ENCODE measurements around the gene SP6. TPM values are rescaled to one million over a fixed set of nuclear protein-coding genes. Genes with fewer than 3 reads are reported as not detected.

The SP6 gene
- total RNA-seq, 1 donor from 2014 or later, result 4.7 TPM

DNA sequence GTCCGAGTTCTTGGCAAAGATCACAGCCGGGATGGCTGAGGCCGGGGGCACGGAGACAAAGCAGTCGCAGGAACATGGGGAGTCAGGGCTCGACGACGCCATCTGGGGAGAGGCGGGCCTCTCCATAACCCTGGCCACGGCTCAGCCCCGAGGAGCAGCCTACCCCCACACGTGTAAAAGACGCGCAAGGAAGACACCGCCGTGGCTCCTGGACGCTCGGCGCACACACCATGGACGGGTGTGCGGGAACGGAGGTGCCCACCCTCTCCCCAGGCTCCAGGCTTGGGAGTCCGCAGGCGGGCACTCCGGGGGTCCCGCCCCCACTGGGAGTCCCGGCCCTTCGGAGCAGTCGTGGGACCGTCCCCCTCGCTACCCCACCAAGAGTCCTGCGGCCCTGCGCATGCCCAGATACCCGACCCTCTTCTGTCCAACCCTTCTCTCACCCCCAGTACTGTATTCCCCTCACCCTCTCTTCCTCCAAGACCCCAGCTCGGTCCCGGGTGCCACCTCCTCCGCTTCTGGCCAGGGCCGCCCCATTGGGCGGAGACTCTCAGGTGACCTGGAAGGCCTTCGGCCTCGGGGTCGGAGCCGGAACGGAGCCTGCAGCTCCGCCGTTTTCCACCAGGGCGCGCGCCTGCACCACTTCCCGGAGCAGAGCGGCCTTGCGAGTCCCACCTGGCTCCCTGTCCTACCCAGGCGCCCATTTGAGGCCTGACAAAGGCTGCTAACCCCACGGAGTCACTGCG lies 10.0 kb downstream of the SP6 start, which contains the start of gene SCRN2:
TSS of gene SCRN2 (minus strand) at position 532 of the 746 bp plus-strand sequence. CDS start at position 102, 430 bp downstream.
- intact Hi-C loops (cut with DNase I), result loop anchor here (5.0 kb wide), 1 partner anchor 51 kb away; no protein-coding TSS in a partner anchor
- H3K27me3 ChIP-seq (ENCODE audit: low read depth), result peaks cover 19% of the 10 kb centered on the region
- TF ChIP-seq, protein P1, sequence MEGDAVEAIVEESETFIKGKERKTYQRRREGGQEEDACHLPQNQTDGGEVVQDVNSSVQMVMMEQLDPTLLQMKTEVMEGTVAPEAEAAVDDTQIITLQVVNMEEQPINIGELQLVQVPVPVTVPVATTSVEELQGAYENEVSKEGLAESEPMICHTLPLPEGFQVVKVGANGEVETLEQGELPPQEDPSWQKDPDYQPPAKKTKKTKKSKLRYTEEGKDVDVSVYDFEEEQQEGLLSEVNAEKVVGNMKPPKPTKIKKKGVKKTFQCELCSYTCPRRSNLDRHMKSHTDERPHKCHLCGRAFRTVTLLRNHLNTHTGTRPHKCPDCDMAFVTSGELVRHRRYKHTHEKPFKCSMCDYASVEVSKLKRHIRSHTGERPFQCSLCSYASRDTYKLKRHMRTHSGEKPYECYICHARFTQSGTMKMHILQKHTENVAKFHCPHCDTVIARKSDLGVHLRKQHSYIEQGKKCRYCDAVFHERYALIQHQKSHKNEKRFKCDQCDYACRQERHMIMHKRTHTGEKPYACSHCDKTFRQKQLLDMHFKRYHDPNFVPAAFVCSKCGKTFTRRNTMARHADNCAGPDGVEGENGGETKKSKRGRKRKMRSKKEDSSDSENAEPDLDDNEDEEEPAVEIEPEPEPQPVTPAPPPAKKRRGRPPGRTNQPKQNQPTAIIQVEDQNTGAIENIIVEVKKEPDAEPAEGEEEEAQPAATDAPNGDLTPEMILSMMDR (IDR thresholded peaks at IDR 0.05), result peak; percentile 97
- peaks cover 65% of the 10 kb centered on the region for H3K4me1 ChIP-seq
- peak within 1 kb of the TSS; percentile 99 for H3K4me3 ChIP-seq
- ATAC-seq (peak; percentile 95 to 97), DNase-seq (peak; percentile 94)
- H3K27ac ChIP-seq, result peak within 1 kb of the TSS; percentile 75
- H3K36me3 ChIP-seq, result peaks cover 22% of the 10 kb centered on the region
- no peaks in the 10 kb centered on the region for H3K9me3 ChIP-seq

DNA sequence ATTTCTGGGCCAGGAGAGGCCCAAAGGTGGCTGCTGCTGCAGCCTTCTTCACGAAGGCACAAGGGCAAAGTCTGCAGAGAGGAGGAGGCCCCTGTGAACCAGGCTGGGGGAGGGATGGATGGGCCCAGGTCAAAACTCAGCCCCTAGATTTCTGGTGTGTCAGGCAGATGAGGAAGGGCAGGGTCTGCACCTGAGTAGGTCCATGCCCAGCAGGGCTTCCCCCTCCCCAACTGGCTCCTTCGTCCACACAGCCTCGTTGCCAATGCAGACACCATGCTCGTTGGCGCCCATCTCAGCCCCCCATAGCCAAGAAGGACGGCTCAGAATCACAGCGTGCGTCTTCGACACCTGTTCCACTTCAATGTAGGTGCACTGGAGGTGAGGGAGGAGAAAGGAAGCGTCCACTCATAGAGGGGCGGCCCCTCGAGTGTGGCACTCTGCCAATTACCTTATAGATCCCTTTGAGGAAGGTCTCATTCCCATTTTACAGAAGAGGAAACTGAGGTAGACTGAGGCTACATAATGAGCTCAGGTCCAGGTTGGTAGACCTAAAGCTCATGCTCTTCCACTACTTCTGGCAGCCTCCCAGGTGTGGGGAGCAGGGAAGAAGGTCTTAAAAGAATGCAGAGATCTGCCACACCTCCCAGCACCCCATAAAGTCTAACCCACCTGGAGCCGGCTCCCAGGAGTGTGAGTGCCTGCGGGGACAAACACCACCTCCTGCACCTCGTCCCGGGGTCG lies 10.8 kb downstream of the SP6 start:
- peak overlapping the region; percentile 99 for H3K4me3 ChIP-seq
- ATAC-seq, result no peak
- H3K27ac ChIP-seq, result peak overlapping the region; percentile 75
- TF ChIP-seq, protein P1 (IDR thresholded peaks at IDR 0.05), result no peak
- DNase-seq, result no peak
- H3K4me1 ChIP-seq, result peaks cover 57% of the 10 kb centered on the region
- H3K27me3 ChIP-seq (ENCODE audit: low read depth), result peaks cover 12% of the 10 kb centered on the region
- intact Hi-C loops (cut with DNase I), result loop anchor here (5.0 kb wide), 1 partner anchor 52 kb away; no protein-coding TSS in a partner anchor
- H3K36me3 ChIP-seq, result peaks cover 30% of the 10 kb centered on the region
- no peaks in the 10 kb centered on the region for H3K9me3 ChIP-seq

DNA sequence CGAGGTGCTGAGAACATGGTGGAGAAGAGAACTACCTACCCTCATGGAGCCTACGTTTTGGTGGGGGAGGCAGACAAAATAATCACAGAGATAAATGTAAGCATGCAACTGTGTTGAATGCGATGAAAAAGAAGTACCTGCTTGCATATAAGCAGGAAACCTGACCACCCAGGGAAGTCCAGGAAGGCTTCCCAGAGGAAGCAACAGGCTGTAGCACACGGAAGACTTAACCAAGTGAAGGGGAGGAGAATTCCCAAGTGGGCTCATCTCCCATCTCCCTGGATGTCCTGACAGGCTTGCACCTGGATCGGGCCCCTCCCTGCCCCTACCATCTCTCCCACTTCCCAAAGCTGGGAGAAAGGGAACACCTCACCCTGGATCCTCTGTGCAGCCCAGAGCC lies 11.9 kb downstream of the SP6 start:
- Histone ChIP-seq H3K4me1 (peaks cover 51% of the 10 kb centered on the region), H3K36me3 (peaks cover 30% of the 10 kb centered on the region), H3K9me3 (no peaks in the 10 kb centered on the region), H3K4me3 (no peak overlapping the region), H3K27ac (no peak overlapping the region), H3K27me3 (ENCODE audit: low read depth) (peaks cover under 1% of the 10 kb centered on the region)
- TF ChIP-seq, protein P1 (IDR thresholded peaks at IDR 0.05), result no peak
- DNase-seq (no peak), ATAC-seq (no peak)
- intact Hi-C loops (cut with DNase I), result no loop called here

DNA sequence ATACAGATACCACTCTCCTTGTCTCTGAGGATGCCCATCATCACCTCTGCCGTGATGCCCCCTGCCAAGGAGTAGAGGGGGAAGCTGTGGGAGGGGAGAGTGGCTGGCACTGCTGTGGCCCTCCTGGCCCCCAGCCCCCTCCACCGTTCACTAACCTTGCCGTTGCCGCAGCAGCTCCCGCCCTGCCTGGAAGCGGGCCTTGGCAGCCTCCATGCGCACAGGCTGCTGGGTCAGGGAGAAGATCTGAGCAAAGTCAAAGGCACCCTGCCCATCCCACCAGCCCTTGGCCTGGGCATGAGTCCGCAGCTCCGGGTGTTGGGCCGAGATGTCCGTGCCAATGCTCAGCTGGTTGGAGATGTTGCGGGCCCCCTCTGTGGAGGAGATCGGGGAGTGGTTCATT lies 12.3 kb downstream of the SP6 start:
- no peak for DNase-seq
- H3K4me1 ChIP-seq, result peaks cover 47% of the 10 kb centered on the region

DNA sequence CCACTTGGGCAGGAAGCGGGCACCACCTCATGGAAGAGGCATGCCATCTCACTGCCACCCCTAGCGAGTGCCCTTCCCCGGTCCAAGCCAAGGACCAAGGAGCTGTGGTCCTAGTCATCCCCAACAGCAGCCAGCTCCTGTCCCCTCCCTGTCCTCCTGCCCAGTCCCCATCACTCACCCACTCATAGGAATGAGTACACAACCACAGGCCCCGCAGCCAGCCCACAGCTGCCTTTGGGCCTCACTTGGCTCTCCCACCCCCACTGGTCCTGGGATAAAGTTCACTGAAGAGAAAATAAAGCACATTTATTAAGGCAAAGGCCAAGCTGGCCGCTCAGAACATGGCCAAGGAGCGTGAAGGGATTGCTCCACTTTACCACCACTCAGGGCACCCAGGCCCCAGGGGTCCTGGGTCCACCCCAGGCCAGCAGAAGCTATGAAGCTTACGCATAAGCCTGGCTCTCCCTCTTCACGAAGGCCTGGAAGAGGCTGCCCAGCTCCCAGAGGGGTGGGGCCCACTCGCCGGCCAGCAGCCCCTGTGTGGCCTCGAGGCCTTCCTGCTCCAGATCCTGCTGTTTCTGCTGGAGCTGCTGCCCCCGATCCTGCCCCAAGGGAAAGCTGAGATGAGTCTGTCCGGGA lies 13.4 kb downstream of the SP6 start:
- no peak overlapping the region for H3K4me3 ChIP-seq
- peaks cover 37% of the 10 kb centered on the region for H3K4me1 ChIP-seq
- no peaks in the 10 kb centered on the region for H3K27me3 ChIP-seq (ENCODE audit: low read depth)
- H3K27ac ChIP-seq, result no peak overlapping the region
- H3K36me3 ChIP-seq, result peaks cover 30% of the 10 kb centered on the region
- intact Hi-C loops (cut with DNase I), result no loop called here
- ATAC-seq, result no peak
- no peaks in the 10 kb centered on the region for H3K9me3 ChIP-seq
- DNase-seq, result no peak
- TF ChIP-seq, protein P1 (IDR thresholded peaks at IDR 0.05), result no peak

More for the DNA sequence above, 12.3 kb downstream of the SP6 start:
- no peak for ATAC-seq
- TF ChIP-seq, protein P1 (IDR thresholded peaks at IDR 0.05), result no peak
- Histone ChIP-seq H3K27ac (no peak overlapping the region), H3K27me3 (ENCODE audit: low read depth) (no peaks in the 10 kb centered on the region), H3K9me3 (no peaks in the 10 kb centered on the region), H3K36me3 (peaks cover 30% of the 10 kb centered on the region), H3K4me3 (no peak overlapping the region)
- intact Hi-C loops (cut with DNase I), result no loop called here
